AG09309 (cell line): ENCODE results near the gene PAX5.
"Not testable (repeated sequence)": the region's sequence is repeated elsewhere in the genome, so short reads cannot be mapped to it uniquely, and the experiment has no call there.

Source experiments
- DNase-seq: peaks from one replicate; pipeline ENCODE4 v3.0.0-alpha.2; 2010; ENCODE audit warnings: low read depth
- H3K4me3 ChIP-seq: 2 replicates; pipeline ENCODE4 v1.5.1; 2011; ENCODE audit warnings: mild to moderate bottlenecking, low read depth, low read length, moderate library complexity; ENCODE audit not compliant: control insufficient read depth
- TF ChIP-seq, protein P1 (sequence below): IDR thresholded peaks from 2 replicates; pipeline ENCODE4 v1.5.1; 2011; ENCODE audit warnings: mild to moderate bottlenecking, low read depth, low read length, inconsistent platforms; ENCODE audit not compliant: insufficient read depth, control insufficient read depth; ENCODE audit errors: missing control alignments

Gene PAX5

GRCh38 chr9:36872641-36873040 is 161.4 kb downstream of the PAX5 start:
- no peak for DNase-seq
- no peak overlapping the region for H3K4me3 ChIP-seq
- TF ChIP-seq, protein P1, sequence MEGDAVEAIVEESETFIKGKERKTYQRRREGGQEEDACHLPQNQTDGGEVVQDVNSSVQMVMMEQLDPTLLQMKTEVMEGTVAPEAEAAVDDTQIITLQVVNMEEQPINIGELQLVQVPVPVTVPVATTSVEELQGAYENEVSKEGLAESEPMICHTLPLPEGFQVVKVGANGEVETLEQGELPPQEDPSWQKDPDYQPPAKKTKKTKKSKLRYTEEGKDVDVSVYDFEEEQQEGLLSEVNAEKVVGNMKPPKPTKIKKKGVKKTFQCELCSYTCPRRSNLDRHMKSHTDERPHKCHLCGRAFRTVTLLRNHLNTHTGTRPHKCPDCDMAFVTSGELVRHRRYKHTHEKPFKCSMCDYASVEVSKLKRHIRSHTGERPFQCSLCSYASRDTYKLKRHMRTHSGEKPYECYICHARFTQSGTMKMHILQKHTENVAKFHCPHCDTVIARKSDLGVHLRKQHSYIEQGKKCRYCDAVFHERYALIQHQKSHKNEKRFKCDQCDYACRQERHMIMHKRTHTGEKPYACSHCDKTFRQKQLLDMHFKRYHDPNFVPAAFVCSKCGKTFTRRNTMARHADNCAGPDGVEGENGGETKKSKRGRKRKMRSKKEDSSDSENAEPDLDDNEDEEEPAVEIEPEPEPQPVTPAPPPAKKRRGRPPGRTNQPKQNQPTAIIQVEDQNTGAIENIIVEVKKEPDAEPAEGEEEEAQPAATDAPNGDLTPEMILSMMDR = no peak

GRCh38 chr9:36871606-36872005 is 162.5 kb downstream of the PAX5 start:
- H3K4me3 ChIP-seq = no peak overlapping the region
- TF ChIP-seq, protein P1 = no peak
- no peak for DNase-seq

DNA sequence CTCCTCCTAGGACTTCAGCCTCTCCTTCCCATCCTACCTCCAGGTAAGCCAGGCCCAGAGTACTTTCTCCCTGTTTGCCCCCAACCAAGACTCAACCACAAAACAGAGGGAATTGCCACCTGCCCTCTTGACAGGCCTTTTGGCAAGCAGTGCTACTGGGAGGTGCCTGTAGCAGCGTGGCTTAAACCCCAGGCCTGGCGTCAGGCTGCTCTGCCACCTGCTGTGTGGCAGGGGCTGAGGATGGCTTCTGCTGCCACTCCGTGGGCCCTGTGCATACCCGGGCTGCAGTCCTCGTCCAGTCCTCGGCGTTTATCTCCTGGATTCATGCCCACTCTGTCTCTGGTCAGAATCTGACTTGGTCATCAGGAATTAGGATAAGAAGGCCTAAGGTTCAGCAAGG is 163.1 kb downstream of the PAX5 start:
- no peak overlapping the region for H3K4me3 ChIP-seq
- no peak for DNase-seq
- TF ChIP-seq, protein P1 = no peak

- not testable (repeated sequence) for H3K4me3 ChIP-seq, DNase-seq
Observed at GRCh38 chr9:36869605-36870004, 164.5 kb downstream of the PAX5 start.

- DNase-seq = no peak
- H3K4me3 ChIP-seq = no peak overlapping the region
- TF ChIP-seq, protein P1 = no peak
Observed at GRCh38 chr9:36868586-36869282, 165.3 kb downstream of the PAX5 start.

DNA sequence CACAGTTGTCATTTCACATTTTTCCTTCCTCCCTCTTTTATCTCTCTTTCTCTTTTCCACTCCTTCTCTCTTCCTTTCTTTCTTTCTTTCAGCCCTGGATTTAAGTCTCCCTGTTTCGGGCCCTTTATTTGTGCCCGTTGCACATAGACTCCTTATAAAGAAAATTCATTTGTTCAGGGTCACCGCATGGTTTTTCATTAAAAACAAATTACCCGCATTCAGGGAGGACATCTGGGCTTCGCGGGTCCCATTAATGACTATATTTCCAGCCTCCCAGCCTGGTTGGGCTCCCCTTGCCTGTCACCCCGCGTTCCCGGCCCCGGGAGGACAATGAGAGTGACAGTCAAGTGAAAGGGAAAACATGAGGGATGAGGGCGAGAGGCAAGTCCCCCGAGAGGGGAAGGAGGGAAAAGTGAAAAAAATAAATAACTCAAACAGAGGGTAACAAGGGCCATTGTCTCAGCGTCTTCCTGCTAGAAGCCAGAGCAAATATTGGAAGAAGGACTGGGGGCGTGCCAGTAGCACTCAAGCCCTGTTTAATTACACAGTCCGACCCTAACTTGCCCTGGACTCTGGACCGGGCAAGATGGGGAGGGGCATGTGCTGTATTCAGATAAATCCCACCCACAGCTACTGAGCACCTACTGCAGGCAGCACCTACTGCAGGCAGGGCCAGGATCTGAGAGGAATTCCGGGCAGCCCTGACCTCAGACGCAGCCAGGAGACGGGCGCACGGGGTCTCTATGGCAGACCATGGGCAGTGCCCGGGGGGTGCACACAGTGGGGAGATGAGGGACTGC is 166.2 kb downstream of the PAX5 start:
- no peak for DNase-seq
- no peak overlapping the region for H3K4me3 ChIP-seq
- TF ChIP-seq, protein P1 = no peak

- H3K4me3 ChIP-seq = no peak overlapping the region
- TF ChIP-seq, protein P1 = no peak
- DNase-seq = no peak
Observed at GRCh38 chr9:36867241-36867640, 166.8 kb downstream of the PAX5 start.
